K562 (cell line): ENCODE measurements around the gene TERB1. TPM values are rescaled to one million over a fixed set of nuclear protein-coding genes. Genes with fewer than 3 reads are reported as not detected.
"Not testable (repeated sequence)": the region's sequence is repeated elsewhere in the genome, so short reads cannot be mapped to it uniquely, and the experiment has no call there.

ENCODE experiments used
- ATAC-seq: fragments of 200-7000 bp; cut with Tn5 transposase; 3 replicates; pipeline ENCODE4 v1.9.1; 2020; ENCODE audit warnings: moderate library complexity
- BruUV-seq: library from RNA; stranded (reverse); fragments of 400-500 nt; replicated peaks from 2 replicates; lab custom pipeline; 2021; lab: Mats Ljungman, UMichigan
- CTCF ChIA-PET: fragments of 300-600 bp; formaldehyde crosslinking; extraction: SDS; loops from one replicate; lab custom pipeline; 2021; ENCODE audit warnings: low intra/inter-chr PET ratio; lab: Yijun Ruan, JAX
- POLR2A ChIA-PET: fragments of 300-600, 350-650 bp; sonication (Branson Sonifier 250); formaldehyde crosslinking; extraction: SDS; loops from one replicate; lab custom pipeline; 2021; ENCODE audit warnings: antibody characterized with exemption, inconsistent platforms; lab: Yijun Ruan, JAX
- DNase-seq, 4 experiments: peaks; one replicate each; pipeline versions ENCODE4 v3.0.0 to v3.0.0-alpha.2; 2011 to 2018; ENCODE audit warnings: low spot score in 3 of 4, mixed read lengths in 3 of 4; ENCODE audit errors: extremely low read depth in 1 of 4
- FAIRE-seq: peaks from 2 replicates; lab custom pipeline; 2011; peaks lifted over from hg19 to GRCh38; lab: Jason Lieb, UNC
- H2AFZ ChIP-seq: 2 replicates; pipeline ENCODE4 v1.6.0; 2011; ENCODE audit warnings: low read depth, low read length, control low read depth, inconsistent platforms
- H3K27ac ChIP-seq: fragments of 200-600 bp; 3 replicates; pipeline ENCODE4 v1.8.0; 2011; ENCODE audit warnings: low read depth, mild to moderate bottlenecking, control low read depth, inconsistent platforms, low read length, moderate library complexity, mixed read lengths; ENCODE audit errors: extremely low read depth
- H3K27me3 ChIP-seq, 2 experiments: fragments of 300-600 bp in 1 of 2; 2 replicates in 1 of 2; 3 replicates in 1 of 2; pipeline versions ENCODE4 v1.6.0 to v1.8.0; 2011; ENCODE audit warnings: inconsistent platforms in 2 of 2, low read length in 2 of 2, mild to moderate bottlenecking in 1 of 2, mixed read lengths in 1 of 2, moderate library complexity in 1 of 2; ENCODE audit not compliant: control insufficient read depth in 2 of 2, insufficient read depth in 2 of 2
- H3K36me3 ChIP-seq: fragments of 300-600 bp; 3 replicates; pipeline ENCODE4 v1.8.0; 2011; ENCODE audit warnings: mild to moderate bottlenecking, low read length, inconsistent platforms; ENCODE audit not compliant: control insufficient read depth, insufficient read depth
- H3K4me1 ChIP-seq, 2 experiments: fragments of 200-600 bp in 1 of 2; replicated peaks in 1 of 2; 2 replicates in 1 of 2; 3 replicates in 1 of 2; pipeline versions ENCODE4 v1.5.1 to v1.8.0; 2011; ENCODE audit warnings: inconsistent platforms in 2 of 2, low read length in 2 of 2, mild to moderate bottlenecking in 1 of 2, mixed read lengths in 1 of 2, moderate library complexity in 1 of 2; ENCODE audit not compliant: control insufficient read depth in 2 of 2, insufficient read depth in 2 of 2
- H3K4me2 ChIP-seq: 2 replicates; pipeline ENCODE4 v1.6.1; 2011; ENCODE audit warnings: low read length, control low read depth, inconsistent platforms, mixed read lengths; ENCODE audit not compliant: insufficient read depth
- H3K4me3 ChIP-seq: fragments of 200-600 bp; sonication (generic), shearing (Covaris generic); 2 replicates; pipeline ENCODE4 v1.5.1; 2016; ENCODE audit warnings: control low read depth, inconsistent platforms
- H3K79me2 ChIP-seq: fragments of 200-600 bp; 3 replicates; pipeline ENCODE4 v1.8.0; 2011; ENCODE audit warnings: low read length, inconsistent platforms; ENCODE audit not compliant: control insufficient read depth, insufficient read depth
- H3K9ac ChIP-seq, 2 experiments: 2 replicates each; pipeline versions ENCODE4 v1.6.0 to v1.6.1; 2011; ENCODE audit warnings: low read depth in 2 of 2, low read length in 2 of 2, control low read depth in 1 of 2, inconsistent platforms in 1 of 2, mild to moderate bottlenecking in 1 of 2, mixed read lengths in 1 of 2; ENCODE audit not compliant: insufficient read depth in 1 of 2
- H3K9me1 ChIP-seq: one replicate; pipeline ENCODE4 v1.6.0; 2011; ENCODE audit warnings: inconsistent platforms, mild to moderate bottlenecking, low read length, moderate library complexity; ENCODE audit not compliant: control insufficient read depth, insufficient read depth
- H3K9me3 ChIP-seq: replicated peaks from 2 replicates; pipeline ENCODE4 v1.5.1; 2011; ENCODE audit warnings: low read depth, low read length, inconsistent platforms; ENCODE audit not compliant: control insufficient read depth, insufficient read depth
- H4K20me1 ChIP-seq: replicated peaks from 2 replicates; pipeline ENCODE4 v1.6.1; 2011; ENCODE audit warnings: low read length, inconsistent platforms, mixed read lengths; ENCODE audit not compliant: control insufficient read depth, insufficient read depth
- ARHGAP35 ChIP-seq: fragments of 450-650 bp; IDR thresholded peaks from 2 replicates; pipeline ENCODE4 v1.6.1; 2018; ENCODE audit not compliant: partially characterized antibody
- CBX8 ChIP-seq: fragments of 200-600 bp; sonication (generic); IDR thresholded peaks from 2 replicates; pipeline ENCODE4 v1.6.1; 2012; ENCODE audit warnings: borderline replicate concordance, mixed run types, low read depth, mild to moderate bottlenecking, moderate library complexity, mixed read lengths, low read length, control low read depth, inconsistent platforms; ENCODE audit not compliant: poor library complexity, severe bottlenecking; ENCODE audit errors: extremely low read depth
- EHMT2 ChIP-seq: fragments of 450-650 bp; IDR thresholded peaks from 2 replicates; pipeline ENCODE4 v1.6.1; 2018; ENCODE audit warnings: antibody characterized with exemption
- GABPA ChIP-seq: fragments of 200-800 bp; sonication (Bioruptor generic); conservative IDR thresholded peaks from 2 replicates; pipeline ENCODE4 v1.6.1; 2016; ENCODE audit warnings: low read depth, missing genetic modification characterization, missing compliant biosample characterization
- HNRNPK ChIP-seq: fragments of 200-400 bp; formaldehyde crosslinking; IDR thresholded peaks from one replicate; pipeline ENCODE4 v1.6.1; 2018; ENCODE audit warnings: mild to moderate bottlenecking, low read depth, low read length; ENCODE audit not compliant: poor library complexity, severe bottlenecking
- MCM7 ChIP-seq, 2 experiments: fragments of 450-650 bp; IDR thresholded peaks; 2 replicates each; pipeline ENCODE4 v1.6.1; 2016 to 2018
- NFIC ChIP-seq: fragments of 450-650 bp; IDR thresholded peaks from 2 replicates; pipeline ENCODE4 v1.6.1; 2017; ENCODE audit warnings: mild to moderate bottlenecking, inconsistent platforms
- PHF20 ChIP-seq: fragments of 450-650 bp; IDR thresholded peaks from 2 replicates; pipeline ENCODE4 v1.6.1; 2018; ENCODE audit not compliant: partially characterized antibody
- TRIM24 ChIP-seq, 2 experiments: fragments of 450-650 bp; IDR thresholded peaks; 2 replicates each; pipeline ENCODE4 v1.6.1; 2016
- ZBTB5 ChIP-seq: fragments of 450-650 bp; IDR thresholded peaks from 2 replicates; pipeline ENCODE4 v1.6.1; 2017; ENCODE audit warnings: antibody characterized with exemption
- ZNF121 ChIP-seq: sonication (generic); formaldehyde crosslinking; conservative IDR thresholded peaks from 2 replicates; pipeline ENCODE4 v1.8.0; 2022; ENCODE audit warnings: missing genetic modification reagents
- WGBS: fragments of 100-300 bp; shearing (Covaris generic); methylation state at CpG from one replicate; pipeline ENCODE4 v1.1.6; 2016; ENCODE audit warnings: low coverage, mixed read lengths; ENCODE audit not compliant: insufficient coverage; ENCODE audit errors: missing lambda C conversion rate; 5-methylcytosine and 5-hydroxymethylcytosine counted together
- in situ Hi-C: fragments of 300-500 bp; cut with MboI; formaldehyde crosslinking; loops from 4 replicates; pipeline ENCODE4 v1.15.0; 2018; ENCODE audit warnings: inconsistent platforms, mixed read lengths
- intact Hi-C: fragments of 100-400 bp; cut with micrococcal nuclease; formaldehyde crosslinking; loops from 2 replicates; pipeline ENCODE4 v1.14.2; 2022
- polyA plus RNA-seq, 8 experiments: library from polyadenylated mRNA; depleted of rRNA in 4 of 8; stranded (reverse) in 5 of 8; unstranded in 3 of 8; fragments of >200 nt; fragmentation: Nextera tagmentation in 2 of 8; fragmentation: Illumina TruSeq in 1 of 8; extraction: Ambion mirVana in 2 of 8; extraction: Trizol in 1 of 8; gene quantifications; 2 replicates each; pipeline versions ENCODE4 v1.2.1 to v1.2.3, GENCODE V29; 2011 to 2014; ENCODE audit warnings: inconsistent platforms in 1 of 8, missing spikeins in 1 of 8
- total RNA-seq, 7 experiments: library from RNA; depleted of rRNA in 6 of 7; stranded (reverse); fragments of >200 nt in 6 of 7; fragmentation: Illumina TruSeq in 2 of 7; extraction: Trizol in 2 of 7; gene quantifications; 2 replicates each; pipeline versions ENCODE4 v1.2.1 to v1.2.3, GENCODE V29; 2011 to 2021; ENCODE audit warnings: low replicate concordance in 1 of 7
- TF ChIP-seq, protein P1 (sequence below), 2 experiments: fragments of 450-650 bp; IDR thresholded peaks; 2 replicates each; pipeline ENCODE4 v1.6.1; 2016

Gene TERB1
- total and polyA plus RNA-seq, 9 of the 15 experiments (the other 6 are each of a cell fraction or from before 2014, with no cell fraction given): not detected

DNA sequence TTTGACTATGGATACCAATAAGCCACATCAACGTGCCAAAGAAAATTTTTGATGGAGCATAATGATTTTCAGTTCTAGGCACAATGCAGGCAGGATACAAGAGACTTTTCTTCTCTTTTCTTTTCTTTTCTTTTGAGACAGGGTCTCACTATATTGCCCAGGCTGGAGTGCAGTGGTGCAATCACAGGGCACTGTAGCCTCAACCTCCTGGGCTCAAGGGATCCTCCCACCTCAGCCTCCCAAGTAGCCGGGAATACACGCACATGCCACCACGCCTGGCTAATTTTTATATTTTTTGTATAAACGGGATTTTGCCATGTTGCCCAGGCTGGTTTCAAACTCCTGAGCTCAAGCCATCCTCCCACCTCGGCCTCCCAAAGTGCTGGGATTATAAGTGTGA lies 7.4 kb downstream of the TERB1 start:
- CTCF ChIA-PET, H3K4me3 ChIP-seq, ATAC-seq, H3K9me1 ChIP-seq, H3K9ac ChIP-seq, intact Hi-C loops, H3K27me3 ChIP-seq, DNase-seq, BruUV-seq, H2AFZ ChIP-seq, in situ Hi-C loops, FAIRE-seq, H3K79me2 ChIP-seq, H3K4me1 ChIP-seq, H3K9me3 ChIP-seq, H3K4me2 ChIP-seq, H3K36me3 ChIP-seq, H4K20me1 ChIP-seq, H3K27ac ChIP-seq: not testable (repeated sequence)
- 2% methylated on average over 6 of the region's 6 CpGs for WGBS
- POLR2A ChIA-PET: interaction anchor here (2.3 kb wide), 1 partner anchor 10 kb away, joined by 5 read pairs; no protein-coding TSS in a partner anchor
- peak; percentile 18; the same call in 1 of the 2 replicates for TF ChIP-seq ZNF121

DNA sequence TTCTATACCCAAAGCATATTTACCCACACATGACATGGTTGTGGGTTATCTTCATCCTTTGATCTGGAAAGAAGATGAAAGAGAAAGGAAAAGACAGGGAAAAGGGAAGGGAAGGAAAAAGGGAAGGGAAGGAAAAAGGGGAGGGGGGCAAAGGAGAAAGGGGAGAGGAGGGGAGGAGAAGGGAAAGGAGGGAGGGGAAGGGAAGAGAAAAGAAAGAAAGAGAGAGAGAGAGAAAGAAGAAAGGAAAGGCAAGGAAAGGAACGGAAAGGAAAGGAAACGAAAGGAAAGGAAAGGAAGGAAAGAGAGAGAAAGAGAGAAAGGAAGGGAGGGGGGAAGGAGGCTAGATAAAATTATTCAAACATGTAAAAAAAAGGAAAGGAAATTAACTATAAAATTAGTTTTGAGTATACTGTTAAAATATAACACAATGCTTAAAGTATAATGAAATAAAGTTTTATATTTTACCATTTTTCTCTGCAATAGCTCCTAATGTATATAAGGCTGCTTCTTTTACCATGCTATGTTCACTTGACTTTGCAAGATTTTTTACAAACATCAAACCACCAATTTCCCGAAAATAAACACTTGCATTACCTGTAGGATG lies 11.2 kb downstream of the TERB1 start:
- CTCF ChIA-PET: interaction anchor here (0.5 kb wide), 1 partner anchor 1003 kb away, joined by 3 read pairs; no protein-coding TSS in a partner anchor
- Histone ChIP-seq H3K4me2 (no peak overlapping the region), H3K4me3 (no peak overlapping the region), H3K79me2 (no peaks in the 10 kb centered on the region), H3K9ac (no peak overlapping the region), H3K27ac (no peak overlapping the region), H2AFZ (no peak overlapping the region), H3K36me3 (no peaks in the 10 kb centered on the region), H3K9me3 (no peaks in the 10 kb centered on the region), H3K4me1 (no peaks in the 10 kb centered on the region), H3K27me3 (no peaks in the 10 kb centered on the region; a peak in 2 of 5 replicates), H3K9me1 (no peaks in the 10 kb centered on the region), H4K20me1 (no peaks in the 10 kb centered on the region)
- FAIRE-seq (no peak), DNase-seq (no peak), ATAC-seq (no peak)
- POLR2A ChIA-PET: interaction anchor here (0.6 kb wide), 1 partner anchor 39 kb away, joined by 3 read pairs; the partner anchor contains the start of gene DYNC1LI2
- BruUV-seq: no TSS peak
- intact Hi-C loops: no loop called here
- in situ Hi-C loops: no loop called here
- WGBS: 0% methylated on average over 3 of the region's 3 CpGs
- TF ChIP-seq ARHGAP35 (peak; percentile 34), GABPA (tag) (no peak), NFIC (0 out of 2 replicates have a peak, but pooled peaks have one; percentile 5), EHMT2 (0 out of 2 replicates have a peak, but pooled peaks have one; percentile 14), TRIM24 (IDR thresholded peaks at IDR 0.05) (0 out of 4 replicates have a peak, but pooled peaks of 1 of the 2 experiments have one; percentile 18), ZBTB5 (0 out of 2 replicates have a peak, but pooled peaks have one; percentile 26), HNRNPK (peak; percentile 83), CBX8 (peak; percentile 47), PHF20 (no peak), MCM7 (IDR thresholded peaks at IDR 0.05) (0 out of 4 replicates have a peak, but pooled peaks of 1 of the 2 experiments have one; percentile 49)
- TF ChIP-seq, protein P1, sequence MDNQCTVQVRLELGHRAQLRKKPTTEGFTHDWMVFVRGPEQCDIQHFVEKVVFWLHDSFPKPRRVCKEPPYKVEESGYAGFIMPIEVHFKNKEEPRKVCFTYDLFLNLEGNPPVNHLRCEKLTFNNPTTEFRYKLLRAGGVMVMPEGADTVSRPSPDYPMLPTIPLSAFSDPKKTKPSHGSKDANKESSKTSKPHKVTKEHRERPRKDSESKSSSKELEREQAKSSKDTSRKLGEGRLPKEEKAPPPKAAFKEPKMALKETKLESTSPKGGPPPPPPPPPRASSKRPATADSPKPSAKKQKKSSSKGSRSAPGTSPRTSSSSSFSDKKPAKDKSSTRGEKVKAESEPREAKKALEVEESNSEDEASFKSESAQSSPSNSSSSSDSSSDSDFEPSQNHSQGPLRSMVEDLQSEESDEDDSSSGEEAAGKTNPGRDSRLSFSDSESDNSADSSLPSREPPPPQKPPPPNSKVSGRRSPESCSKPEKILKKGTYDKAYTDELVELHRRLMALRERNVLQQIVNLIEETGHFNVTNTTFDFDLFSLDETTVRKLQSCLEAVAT (IDR thresholded peaks at IDR 0.05): 0 out of 4 replicates have a peak, but pooled peaks of 1 of the 2 experiments have one; percentile 45
